Parathyroid adenoma (tissue), 2 donors: ENCODE results near the gene ARAP3.

Experiments used
- H2AFZ ChIP-seq: fragments of 300-600 bp; sonication (generic); one replicate; pipeline ENCODE4 v1.7.0; 2017; ENCODE audit warnings: antibody characterized with exemption, mild to moderate bottlenecking
- H3K27ac ChIP-seq: fragments of 300-600 bp; sonication (generic); one replicate; pipeline ENCODE4 v1.7.0; 2017
- H3K27me3 ChIP-seq: fragments of 300-600 bp; sonication (generic); one replicate; pipeline ENCODE4 v1.7.0; 2017; ENCODE audit warnings: low read length; ENCODE audit not compliant: control insufficient read depth, insufficient read depth
- H3K36me3 ChIP-seq: fragments of 300-600 bp; sonication (generic); one replicate; pipeline ENCODE4 v1.7.0; 2017; ENCODE audit warnings: low read length; ENCODE audit not compliant: control insufficient read depth, insufficient read depth
- H3K4me1 ChIP-seq: fragments of 300-600 bp; sonication (generic); one replicate; pipeline ENCODE4 v1.7.0; 2017; ENCODE audit warnings: control low read depth
- H3K4me2 ChIP-seq: fragments of 300-600 bp; sonication (generic); one replicate; pipeline ENCODE4 v1.7.0; 2017; ENCODE audit warnings: low read length
- H3K4me3 ChIP-seq: fragments of 300-600 bp; sonication (generic); one replicate; pipeline ENCODE4 v1.7.0; 2017; ENCODE audit warnings: low read depth, low read length
- H3K79me2 ChIP-seq: fragments of 300-600 bp; sonication (generic); one replicate; pipeline ENCODE4 v1.7.0; 2017; ENCODE audit warnings: control low read depth
- H3K9ac ChIP-seq: fragments of 300-600 bp; sonication (generic); one replicate; pipeline ENCODE4 v1.7.0; 2017; ENCODE audit warnings: mild to moderate bottlenecking
- H3K9me3 ChIP-seq: fragments of 300-600 bp; sonication (generic); one replicate; pipeline ENCODE4 v1.7.0; 2017; ENCODE audit warnings: low read length; ENCODE audit not compliant: control insufficient read depth
- TF ChIP-seq, protein P1 (sequence below): fragments of 300-600 bp; sonication (generic); IDR thresholded peaks from one replicate; pipeline ENCODE4 v1.7.0; 2017; ENCODE audit warnings: antibody characterized with exemption, mild to moderate bottlenecking
- donor health status: primary hyperparathyroidism.

The ARAP3 gene

DNA sequence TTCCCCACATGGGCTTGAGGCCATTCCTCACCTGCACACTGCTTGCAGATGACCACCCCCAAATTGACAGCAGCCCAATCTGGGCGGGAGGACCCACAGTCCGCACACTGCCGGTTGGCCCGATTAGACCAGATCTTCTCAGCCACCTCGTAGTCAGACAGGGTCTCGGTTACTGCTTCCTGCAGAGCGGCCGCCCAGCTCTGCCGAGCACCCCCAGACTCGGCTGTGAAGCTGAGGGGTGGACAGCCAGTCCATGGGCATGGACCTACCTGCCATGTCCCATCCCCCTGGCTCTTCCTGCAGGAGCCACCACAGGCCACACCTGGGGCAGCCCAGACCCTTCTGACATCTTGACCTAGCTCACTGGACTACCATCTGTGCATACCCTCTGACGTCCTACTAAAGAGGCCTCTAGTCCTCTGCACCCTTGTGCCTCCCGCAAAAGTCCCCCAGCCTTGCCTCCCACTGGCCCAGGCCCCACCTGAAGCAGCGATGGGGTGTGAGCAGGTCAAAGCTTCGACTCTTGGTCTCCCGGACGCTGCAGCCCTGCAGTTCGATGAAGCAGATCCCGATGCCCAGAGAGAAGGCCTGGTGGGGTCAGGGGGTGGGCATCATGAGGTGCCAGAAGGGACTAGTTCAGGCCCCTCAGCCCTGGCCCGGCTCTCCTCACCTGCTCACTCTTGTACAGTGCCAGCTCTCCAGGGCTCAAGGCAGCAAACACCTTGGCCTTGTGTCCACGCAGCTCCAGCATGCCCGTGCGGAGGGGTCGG, 9.8 kb downstream of the ARAP3 start:
- Histone ChIP-seq H3K9me3 (no peaks in the 10 kb centered on the region), H3K79me2 (no peaks in the 10 kb centered on the region), H3K27me3 (no peaks in the 10 kb centered on the region), H2AFZ (no peak overlapping the region), H3K4me3 (no peak overlapping the region), H3K4me2 (no peak overlapping the region), H3K9ac (no peak overlapping the region), H3K36me3 (no peaks in the 10 kb centered on the region), H3K27ac (no peak overlapping the region), H3K4me1 (peaks cover 2% of the 10 kb centered on the region)
- TF ChIP-seq, protein P1, sequence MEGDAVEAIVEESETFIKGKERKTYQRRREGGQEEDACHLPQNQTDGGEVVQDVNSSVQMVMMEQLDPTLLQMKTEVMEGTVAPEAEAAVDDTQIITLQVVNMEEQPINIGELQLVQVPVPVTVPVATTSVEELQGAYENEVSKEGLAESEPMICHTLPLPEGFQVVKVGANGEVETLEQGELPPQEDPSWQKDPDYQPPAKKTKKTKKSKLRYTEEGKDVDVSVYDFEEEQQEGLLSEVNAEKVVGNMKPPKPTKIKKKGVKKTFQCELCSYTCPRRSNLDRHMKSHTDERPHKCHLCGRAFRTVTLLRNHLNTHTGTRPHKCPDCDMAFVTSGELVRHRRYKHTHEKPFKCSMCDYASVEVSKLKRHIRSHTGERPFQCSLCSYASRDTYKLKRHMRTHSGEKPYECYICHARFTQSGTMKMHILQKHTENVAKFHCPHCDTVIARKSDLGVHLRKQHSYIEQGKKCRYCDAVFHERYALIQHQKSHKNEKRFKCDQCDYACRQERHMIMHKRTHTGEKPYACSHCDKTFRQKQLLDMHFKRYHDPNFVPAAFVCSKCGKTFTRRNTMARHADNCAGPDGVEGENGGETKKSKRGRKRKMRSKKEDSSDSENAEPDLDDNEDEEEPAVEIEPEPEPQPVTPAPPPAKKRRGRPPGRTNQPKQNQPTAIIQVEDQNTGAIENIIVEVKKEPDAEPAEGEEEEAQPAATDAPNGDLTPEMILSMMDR = no peak

DNA sequence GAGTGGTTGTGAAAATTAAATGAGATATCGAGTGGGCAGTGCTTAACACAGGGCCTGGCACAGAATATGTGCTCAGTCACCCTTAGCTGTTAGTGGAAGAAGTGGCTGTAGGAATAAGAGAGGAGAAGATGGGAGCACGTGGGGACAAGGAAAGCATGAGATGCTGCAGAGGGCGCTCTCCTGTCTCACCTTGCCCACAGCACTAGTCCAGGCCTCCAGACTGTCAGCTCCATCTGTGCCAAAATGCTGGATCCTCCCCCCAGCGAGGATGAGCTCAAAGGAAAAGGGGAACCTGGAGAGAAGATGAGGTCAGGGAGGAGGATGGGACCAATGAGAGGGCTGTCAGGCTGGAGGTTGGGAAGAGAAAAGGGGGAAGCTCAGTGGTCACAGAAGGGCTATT, 12.5 kb downstream of the ARAP3 start:
- Histone ChIP-seq H2AFZ (no peak overlapping the region), H3K4me1 (peaks cover 7% of the 10 kb centered on the region), H3K4me2 (no peak overlapping the region), H3K27me3 (no peaks in the 10 kb centered on the region), H3K4me3 (no peak overlapping the region), H3K79me2 (no peaks in the 10 kb centered on the region), H3K9me3 (no peaks in the 10 kb centered on the region), H3K36me3 (no peaks in the 10 kb centered on the region), H3K27ac (no peak overlapping the region), H3K9ac (no peak overlapping the region)
- TF ChIP-seq, protein P1 = no peak

- TF ChIP-seq, protein P1 = no peak
- Histone ChIP-seq H2AFZ (no peak overlapping the region), H3K27ac (no peak overlapping the region), H3K4me1 (peaks cover 7% of the 10 kb centered on the region), H3K4me2 (no peak overlapping the region), H3K9me3 (no peaks in the 10 kb centered on the region), H3K27me3 (no peaks in the 10 kb centered on the region), H3K36me3 (no peaks in the 10 kb centered on the region), H3K4me3 (no peak overlapping the region), H3K79me2 (no peaks in the 10 kb centered on the region), H3K9ac (no peak overlapping the region)
Measured at GRCh38 chr5:141668601-141669265, 13.3 kb downstream of the ARAP3 start.

GRCh38 chr5:141665995-141666940, 15.8 kb downstream of the ARAP3 start:
- Histone ChIP-seq H3K79me2 (peaks cover 2% of the 10 kb centered on the region), H3K4me2 (no peak overlapping the region), H3K4me3 (no peak overlapping the region), H3K36me3 (no peaks in the 10 kb centered on the region), H2AFZ (no peak overlapping the region), H3K27me3 (no peaks in the 10 kb centered on the region), H3K27ac (no peak overlapping the region), H3K4me1 (peaks cover 5% of the 10 kb centered on the region), H3K9ac (no peak overlapping the region), H3K9me3 (no peaks in the 10 kb centered on the region)
- TF ChIP-seq, protein P1 = no peak
